HG03439 (cell line): Measurements from ENCODE around the gene USP21.

Source experiments
- ATAC-seq: cut with Tn5 transposase; IDR thresholded peaks from one replicate; pipeline ENCODE4 v1.9.1; 2021; ENCODE audit warnings: mild to moderate bottlenecking, moderate library complexity; ENCODE audit not compliant: unreplicated experiment

The USP21 gene

DNA sequence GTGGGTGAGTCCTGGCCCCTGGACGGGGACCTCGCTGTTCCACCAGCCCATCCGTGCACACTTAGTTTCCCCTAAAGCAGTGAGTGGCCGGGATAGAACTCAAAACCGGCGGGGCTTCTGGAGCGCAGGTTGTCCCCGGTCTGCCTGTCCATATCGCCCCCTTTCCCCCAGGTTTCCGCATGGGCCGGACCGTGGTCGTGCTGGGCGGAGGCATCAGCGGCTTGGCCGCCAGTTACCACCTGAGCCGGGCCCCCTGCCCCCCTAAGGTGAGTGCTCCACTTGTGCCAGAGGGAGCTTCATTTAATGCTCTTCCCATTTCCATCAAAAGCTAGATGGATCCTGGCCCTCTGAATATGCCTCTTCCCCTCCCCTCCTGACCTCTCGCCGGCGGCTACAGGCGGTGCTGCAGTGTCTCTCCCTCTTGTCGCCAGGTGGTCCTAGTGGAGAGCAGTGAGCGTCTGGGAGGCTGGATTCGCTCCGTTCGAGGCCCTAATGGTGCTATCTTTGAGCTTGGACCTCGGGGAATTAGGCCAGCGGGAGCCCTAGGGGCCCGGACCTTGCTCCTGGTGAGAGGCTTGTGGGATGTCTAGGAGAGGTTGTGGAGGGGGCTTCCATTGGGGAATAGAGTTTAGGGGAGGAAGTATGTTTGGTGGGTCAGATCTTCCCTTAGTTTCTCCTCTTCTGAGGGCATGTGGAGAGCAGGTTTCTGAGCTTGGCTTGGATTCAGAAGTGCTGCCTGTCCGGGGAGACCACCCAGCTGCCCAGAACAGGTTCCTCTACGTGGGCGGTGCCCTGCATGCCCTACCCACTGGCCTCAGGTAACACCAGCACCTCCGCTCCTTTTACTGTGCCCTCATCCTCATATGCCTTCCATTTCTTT lies 7.6 kb downstream of the USP21 start:
- peak; percentile 0 for ATAC-seq

DNA sequence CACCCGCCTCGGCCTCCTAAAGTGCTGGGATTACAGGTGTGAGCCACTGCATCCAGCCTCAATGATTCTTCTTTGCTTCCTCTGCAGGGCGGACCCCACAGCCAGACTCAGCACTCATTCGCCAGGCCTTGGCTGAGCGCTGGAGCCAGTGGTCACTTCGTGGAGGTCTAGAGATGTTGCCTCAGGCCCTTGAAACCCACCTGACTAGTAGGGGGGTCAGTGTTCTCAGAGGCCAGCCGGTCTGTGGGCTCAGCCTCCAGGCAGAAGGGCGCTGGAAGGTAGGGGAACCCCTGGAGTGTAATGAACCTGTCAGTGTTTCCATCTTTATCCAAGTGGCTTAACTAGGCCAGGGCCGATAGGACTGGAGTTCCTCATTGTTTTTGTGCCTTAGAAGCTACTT lies 9.6 kb downstream of the USP21 start:
- ATAC-seq, result no peak

DNA sequence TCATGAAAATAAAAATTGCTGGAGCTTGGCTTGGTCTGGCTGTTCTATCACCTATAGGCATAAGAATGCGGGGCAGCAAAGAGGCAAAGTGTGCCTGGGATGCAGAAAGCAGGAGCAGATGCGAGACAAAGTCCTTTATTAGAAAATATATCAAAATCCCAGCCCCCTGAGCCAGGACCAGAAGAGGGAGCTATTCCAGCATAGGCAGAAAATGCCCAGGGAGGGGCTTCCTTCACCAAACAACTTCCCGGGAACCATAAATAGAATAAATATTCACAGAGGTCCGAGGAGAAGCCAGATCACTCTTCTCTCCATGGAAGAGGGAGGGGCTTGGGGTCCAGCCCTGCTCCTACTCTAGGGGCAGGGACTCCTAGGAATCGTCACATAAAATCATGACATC lies 11.9 kb downstream of the USP21 start:
- no peak for ATAC-seq

DNA sequence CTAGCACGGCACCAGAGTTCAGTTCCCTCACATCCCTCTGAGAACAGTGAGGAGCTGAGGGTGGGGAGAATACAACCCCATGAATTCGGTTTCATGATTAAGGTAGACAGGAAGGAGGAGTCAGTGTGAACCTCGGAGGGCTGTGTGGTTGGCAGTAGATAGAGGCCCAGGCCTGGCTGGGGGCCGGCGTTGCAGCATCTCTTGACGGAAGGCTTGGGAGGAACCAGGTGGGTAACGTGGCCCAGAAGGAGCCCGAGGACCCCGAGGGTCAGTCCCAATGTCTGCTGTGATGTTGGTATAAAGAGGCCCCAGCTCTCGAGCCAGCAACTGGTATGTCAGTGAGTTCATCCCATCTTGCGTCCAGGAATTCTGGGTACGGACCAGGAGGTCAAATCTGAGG lies 12.4 kb downstream of the USP21 start:
- no peak for ATAC-seq

DNA sequence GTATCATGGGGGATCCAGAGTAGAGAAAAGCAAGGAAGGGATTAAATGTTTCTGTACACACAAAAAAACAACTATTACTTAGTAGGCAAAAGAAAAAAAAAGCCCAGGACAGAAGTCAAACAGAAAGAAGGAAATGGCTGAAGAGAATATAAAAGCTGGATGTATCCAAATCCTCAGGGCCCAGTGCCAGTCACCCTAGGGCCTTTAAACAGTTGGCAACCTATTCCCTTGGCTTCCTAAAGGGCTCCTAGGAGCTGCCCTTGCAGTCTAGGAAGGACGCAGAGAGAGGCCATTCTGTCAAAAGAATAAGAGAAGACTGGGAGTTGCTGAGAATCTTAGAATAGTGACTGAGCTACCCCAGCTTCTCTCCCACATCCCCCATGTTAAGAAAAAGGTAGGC lies 13.0 kb downstream of the USP21 start:
- no peak for ATAC-seq

DNA sequence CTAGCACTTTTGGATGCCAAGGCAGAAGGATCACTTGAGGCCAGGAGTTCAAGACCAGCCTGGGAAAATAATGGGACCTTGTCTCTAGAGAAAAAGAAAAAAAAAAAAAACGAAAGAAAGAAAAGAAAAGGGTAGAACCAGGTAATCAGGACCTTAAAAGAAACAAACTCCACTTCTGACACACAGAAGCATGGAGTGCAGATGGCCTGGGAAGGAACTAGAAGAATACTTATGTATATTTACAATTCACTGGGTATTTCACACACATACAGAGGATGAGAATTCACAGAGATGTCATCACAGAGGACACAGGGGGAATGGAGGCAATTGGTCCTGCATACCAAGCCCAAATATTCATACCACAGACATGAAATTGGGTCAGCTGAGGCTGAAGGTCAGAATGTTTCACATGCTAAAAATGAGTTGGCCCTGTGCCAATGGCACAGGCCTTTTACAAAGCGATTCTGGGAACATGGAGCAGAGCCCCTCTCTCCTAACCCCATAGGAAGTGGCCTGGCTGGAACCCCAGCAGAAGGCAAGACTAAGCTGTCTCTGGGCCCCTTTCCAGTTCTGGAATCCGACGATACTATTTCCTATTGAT lies 13.6 kb downstream of the USP21 start:
- no peak for ATAC-seq

DNA sequence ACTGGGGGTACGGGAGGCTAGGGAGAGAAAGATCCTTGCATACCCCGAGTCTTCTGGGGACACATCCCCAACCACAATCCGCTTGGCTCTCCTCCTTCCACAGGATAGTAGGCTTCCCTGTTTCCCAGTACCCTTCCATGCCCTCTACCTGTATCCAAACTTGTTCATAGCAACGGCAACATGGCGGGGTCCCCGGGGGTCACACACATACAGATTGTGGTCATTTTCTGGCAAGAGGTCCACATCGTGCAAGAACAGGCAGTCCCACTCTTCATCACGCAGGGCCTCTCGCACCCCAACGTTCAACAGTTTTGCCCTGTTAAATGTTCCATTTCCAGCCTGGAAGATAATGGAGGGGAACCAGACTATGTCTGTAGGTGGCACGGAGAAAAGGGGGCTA lies 14.4 kb downstream of the USP21 start:
- ATAC-seq, result no peak

DNA sequence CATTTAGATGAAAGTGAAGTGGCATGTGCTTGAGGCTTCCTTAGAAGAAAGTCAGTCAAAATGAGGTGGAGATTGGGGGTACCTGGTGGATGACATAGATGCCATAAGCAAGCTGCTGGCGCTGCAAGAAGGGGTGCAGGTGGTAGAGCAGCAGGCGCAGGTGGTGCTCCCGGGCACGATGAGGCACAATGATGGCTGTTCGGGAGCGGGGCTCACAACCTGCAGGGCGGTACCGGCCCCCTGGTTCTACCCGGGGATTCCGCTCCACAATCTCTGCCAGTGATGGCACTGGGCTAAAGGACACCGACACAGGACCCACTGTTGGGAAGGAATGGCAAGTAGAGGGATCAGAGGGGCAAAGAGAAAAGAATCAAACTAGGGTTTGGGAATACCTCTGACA lies 15.6 kb downstream of the USP21 start:
- ATAC-seq, result no peak

DNA sequence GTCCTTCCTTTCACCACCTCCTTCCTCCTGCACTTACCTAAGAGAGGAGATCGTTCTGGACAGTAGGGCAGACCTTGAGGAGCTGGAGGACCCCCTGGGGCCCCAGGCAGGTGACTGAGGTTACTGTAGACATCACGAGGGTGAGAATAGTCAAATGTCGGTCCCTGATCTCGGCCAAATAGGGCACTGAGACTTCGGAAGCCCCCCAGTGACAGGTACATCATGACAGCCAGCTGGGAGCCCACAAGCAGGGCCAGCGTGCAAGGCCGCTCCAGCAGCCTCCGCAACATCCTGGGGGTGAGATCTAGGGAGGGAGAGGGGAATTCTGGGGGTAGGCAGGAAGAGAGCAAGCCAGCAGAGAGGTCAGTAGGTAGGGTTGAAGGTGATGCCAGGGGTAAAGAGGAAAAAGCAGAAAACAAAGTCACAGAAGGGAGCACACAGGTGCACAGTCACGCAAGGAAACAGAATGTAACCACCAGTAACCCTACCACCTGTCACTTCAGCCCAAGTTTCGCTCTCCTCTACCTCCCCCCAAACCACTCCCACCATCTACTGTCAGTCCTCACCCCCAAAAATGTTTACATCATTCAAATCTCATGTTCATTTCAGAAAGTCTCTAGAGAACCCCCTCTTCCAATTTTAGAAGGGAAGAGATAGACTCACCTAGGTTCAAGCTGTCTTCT lies 16.6 kb downstream of the USP21 start:
- no peak for ATAC-seq

DNA sequence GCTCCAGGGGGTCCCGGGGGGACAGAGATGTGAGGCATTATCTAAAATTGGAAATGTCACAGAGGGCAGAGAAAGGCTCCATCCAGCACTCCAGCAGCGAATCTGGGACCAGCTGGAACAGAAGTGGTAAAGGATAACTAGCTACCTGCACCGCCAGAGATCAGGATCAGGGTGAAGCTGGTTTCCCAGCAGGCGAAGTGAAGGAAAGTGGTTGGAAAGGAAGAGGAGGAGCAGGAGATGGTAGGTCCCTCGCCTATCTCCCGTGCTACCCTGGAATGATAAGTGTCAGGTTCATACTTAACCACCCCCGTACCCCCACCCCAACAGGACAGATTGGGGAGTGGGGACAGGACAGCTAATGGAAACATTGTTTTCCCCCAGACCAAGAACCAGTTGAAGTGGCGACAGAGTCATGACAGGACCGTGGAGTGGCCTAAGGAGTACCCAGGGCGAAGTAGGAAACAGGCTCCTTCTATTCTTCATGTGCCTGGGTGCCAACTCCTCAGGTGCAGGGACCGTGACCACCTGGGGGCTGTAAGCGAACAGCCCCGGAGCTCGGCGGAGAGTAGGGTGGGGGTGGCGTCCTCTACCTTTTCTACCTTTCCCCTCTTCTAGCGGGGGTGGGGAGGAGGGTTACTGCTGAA lies 17.3 kb downstream of the USP21 start:
- peak; percentile 2 for ATAC-seq

DNA sequence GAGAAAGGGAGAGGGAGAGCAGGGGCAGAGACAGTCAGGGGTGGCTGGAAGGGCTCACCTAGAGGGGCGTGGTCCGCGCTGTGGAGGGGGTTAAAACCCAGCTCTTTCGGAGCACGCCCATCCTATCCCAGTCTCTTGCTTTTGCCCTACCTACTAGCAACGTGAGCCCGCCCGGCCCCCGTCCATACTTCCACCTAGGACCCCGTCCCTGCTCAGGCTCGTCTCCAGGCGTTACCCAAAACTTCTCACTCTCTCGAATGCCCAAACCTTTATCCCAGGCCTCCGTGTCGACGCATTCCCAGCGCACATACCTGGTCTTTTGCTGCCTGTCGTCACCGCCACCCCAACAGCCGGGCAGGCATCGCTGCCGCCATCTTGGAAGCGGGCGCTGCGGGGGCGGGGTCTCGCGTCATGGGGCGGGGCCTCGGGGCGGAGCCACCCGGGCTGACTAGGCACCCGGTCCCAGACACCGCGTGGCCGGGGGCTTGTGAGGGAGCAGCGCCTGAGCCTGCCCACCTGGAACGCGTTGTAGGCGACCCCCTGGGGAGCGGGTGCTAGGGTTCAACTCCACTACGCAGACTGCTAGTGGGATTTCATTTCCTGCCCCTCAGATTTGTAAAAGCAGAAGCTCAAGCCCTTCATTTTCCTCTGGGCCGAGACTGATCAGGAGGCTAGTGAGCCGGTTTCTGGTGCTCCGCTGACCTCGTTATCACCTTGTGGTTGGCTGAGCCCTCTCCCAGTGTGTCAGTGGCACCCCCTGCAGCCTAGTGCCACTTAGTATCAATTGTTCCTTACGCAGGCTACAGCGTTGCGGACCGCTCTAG lies 18.0 kb downstream of the USP21 start, which contains the start of gene B4GALT3:
B4GALT3 (minus strand) TSS at position 396 of the 824 bp plus-strand sequence. CDS start 1,447 bp downstream, outside the sequence.
- peak; percentile 85 for ATAC-seq

DNA sequence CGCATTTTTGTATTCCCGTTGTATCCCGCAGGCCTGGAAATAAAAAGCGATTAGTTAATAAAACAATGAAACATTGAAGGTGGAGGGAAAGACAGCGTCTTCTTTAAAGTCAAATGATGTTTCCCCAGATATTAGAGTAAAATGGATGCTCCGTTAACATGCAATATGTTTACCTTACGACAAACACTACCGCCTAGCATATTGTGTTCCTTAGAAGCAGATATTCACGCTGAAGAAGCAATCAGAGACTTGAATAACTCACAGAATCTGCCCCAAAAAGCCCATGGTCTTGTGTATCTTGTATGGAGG lies 18.6 kb downstream of the USP21 start:
- ATAC-seq, result no peak

DNA sequence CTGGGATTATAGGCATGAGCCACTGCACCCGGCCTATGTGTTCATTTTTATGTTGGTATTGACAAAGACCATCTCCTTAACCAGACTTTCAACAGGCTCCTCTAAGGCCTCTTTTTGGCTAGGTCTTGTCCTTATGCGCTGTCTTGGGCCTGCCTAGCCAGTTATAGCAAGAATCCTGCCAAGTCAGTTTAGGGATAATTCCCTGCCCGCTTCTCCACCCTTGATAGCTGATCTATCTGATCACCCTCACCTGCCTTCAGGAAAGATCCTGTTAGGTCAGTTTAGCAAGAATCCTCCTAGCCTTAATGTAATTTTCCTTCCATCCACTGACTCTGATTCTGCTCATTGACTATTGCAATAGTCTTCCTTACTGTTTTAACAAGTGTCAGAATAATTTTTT lies 20.4 kb downstream of the USP21 start:
- ATAC-seq, result no peak

DNA sequence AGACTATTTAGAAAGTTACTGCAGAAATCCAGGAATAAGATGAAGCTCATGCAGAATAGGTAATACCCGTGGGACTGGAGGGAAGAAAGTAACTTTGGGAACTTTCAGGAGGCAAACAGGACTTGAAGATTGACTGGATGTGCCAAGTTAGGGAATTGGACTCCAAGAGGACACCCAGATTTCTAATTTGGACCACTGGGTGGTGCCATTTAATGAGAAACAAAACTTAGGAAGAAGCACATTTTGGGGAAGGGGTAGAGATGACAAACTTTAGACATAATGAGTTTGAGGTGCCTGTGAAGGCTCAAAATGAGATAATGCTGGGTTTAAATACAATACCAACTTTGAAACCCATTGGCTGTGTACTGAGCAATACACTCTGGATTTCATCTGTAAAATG lies 21.3 kb downstream of the USP21 start:
- no peak for ATAC-seq

DNA sequence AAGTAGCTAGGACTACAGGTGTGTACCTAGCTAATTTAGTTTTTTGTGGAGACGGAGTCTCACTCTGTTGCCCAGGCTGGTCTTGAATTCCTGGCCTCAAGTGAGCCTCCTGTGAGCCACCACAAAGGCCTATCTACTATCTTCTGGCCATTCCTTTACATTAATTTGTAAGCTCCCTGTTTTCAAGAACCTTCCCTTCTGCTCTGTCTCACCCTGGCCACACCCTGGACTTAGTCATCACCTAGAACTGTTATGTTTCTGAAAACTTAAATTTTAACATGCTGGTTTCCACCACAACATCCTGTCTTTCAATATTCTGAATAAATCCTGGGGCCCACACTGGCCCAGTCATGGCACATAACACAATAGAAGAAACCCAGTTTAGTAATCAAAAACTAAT lies 22.9 kb downstream of the USP21 start:
- no peak for ATAC-seq

DNA sequence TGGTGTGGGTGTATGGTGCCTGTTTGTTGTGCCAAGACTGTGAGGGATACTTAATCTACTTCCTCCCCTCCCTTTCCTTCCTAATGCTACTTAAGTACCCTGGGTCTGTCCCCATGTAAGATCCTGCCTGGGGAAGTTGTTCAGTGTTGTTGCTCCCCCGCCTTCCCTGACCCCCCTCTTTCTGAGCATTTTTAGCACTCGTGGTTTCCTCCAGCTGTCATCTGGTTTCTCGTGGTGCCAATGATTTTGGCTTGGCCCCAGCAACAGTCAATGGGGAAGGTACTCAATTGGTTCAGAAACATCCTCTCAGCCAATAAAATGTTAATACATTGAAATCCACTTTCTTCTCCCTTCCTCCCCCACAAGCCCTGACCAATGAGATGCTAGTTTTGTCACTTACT lies 26.0 kb downstream of the USP21 start:
- peak; percentile 65 for ATAC-seq

DNA sequence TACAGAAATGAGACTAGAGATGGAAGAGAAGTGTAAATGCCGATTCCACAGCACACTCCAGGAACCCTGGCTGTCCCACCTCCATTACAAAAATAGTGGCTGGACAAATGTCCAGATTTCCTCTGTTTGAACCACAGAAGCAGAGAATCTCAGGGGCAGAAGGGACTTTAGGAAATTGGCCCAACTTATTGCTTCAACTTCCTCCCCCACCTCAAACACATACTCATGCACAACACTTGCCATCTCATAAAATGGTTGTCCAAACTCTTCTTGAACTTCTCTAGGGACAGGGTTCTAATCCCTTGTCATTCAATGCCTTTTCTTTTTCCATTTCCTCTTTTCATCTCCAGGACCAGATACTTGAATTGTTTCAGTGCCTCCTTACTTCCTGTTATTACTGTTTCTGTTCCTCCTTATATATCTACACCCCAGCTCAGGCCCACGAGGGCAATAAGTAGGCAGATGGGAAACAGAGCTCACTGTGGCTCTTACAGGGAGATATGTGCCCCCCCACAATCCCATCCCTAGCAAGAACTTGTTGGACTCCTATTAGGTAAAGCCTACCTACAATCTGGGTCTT lies 26.5 kb downstream of the USP21 start:
- peak; percentile 3 for ATAC-seq

DNA sequence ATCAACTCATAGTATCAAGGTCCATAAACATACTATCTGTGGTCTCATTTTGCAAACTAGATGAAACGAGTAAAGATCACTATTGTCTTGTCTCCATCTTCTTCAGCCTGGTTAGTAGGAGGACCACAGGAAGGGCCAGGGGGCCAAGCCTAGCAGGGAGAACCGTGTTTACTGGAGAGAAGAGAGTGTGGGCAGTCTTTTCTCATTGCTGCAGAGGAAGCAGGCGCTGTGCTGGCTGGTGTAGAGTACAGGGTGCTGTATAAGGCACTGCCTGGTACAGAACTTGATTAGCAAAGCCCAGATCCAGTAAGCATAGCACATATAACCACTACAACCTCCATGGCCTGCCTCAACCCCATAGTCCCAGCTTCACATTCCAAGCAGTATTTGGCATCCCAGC lies 28.0 kb downstream of the USP21 start:
- no peak for ATAC-seq

DNA sequence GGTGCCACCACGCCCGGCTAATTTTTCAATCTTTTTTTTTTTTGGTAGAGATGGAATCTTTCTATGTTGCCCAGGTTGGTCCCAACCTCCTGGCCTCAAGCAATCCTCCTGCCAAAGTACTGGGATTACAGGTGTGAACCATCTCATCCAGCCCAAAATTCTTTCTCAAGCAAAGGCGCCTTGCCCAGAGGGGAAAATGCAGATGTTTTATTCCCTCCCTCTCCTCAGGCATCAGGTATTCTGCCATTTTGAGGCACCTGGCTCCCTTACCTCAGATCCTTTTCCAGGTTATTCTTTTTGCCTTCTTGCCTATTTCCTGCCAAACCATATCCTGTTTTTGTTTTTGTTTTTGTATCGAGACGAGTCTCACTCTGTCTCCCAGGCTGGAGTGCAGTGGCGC lies 29.1 kb downstream of the USP21 start:
- ATAC-seq, result no peak

DNA sequence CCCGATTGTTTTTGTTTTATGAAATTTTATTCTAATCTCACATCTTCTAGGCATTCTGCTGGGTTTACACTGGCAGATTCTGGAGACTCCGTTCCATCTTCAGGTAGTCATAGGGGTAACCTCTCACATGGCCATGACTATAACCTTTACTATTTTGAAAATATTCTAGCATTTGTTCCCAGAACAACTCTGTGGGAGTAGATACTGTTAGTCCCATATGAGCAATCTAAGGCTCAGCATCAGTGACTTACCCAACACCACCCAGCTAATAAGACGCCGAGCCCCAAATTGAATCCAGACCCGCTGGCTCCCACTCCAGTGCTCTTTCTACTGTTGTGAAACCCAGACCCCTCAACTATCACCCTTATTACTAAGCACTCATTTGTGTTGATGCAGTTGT lies 29.7 kb downstream of the USP21 start:
- ATAC-seq, result no peak
